Suprapubic skin (tissue), 4 donors: ENCODE results near the gene TSPAN32.

Source experiments
- CTCF ChIP-seq, 2 donors: fragments of 200-600 bp in 1 of 2; fragments of 450-650 bp in 1 of 2; sonication (generic) in 1 of 2; IDR thresholded peaks; one replicate each; pipeline ENCODE4 v1.5.1; 2016 to 2019; ENCODE audit warnings: antibody characterized with exemption in 2 of 2, mild to moderate bottlenecking in 1 of 2, moderate library complexity in 1 of 2
- EP300 ChIP-seq: sonication (generic); formaldehyde crosslinking; IDR thresholded peaks from one replicate; pipeline ENCODE4 v1.6.1; 2017; ENCODE audit warnings: antibody characterized with exemption
- POLR2A ChIP-seq, 2 donors: fragments of 450-650 bp; IDR thresholded peaks; one replicate each; pipeline ENCODE4 v1.6.1; 2017; ENCODE audit warnings: antibody characterized with exemption in 2 of 2, mild to moderate bottlenecking in 2 of 2, moderate library complexity in 2 of 2
- POLR2AphosphoS5 ChIP-seq, 3 donors: sonication (generic); formaldehyde crosslinking; IDR thresholded peaks; one replicate each; pipeline ENCODE4 v1.6.1; 2017; ENCODE audit warnings: antibody characterized with exemption in 3 of 3

GRCh38 chr11:2330696-2331095 is 28.9 kb downstream of the TSPAN32 start:
- no peak for TF ChIP-seq CTCF (IDR thresholded peaks at IDR 0.05)
- TF ChIP-seq EP300 = no peak
- TF ChIP-seq POLR2A (IDR thresholded peaks at IDR 0.05) = no peak
- no peak for TF ChIP-seq POLR2AphosphoS5 (IDR thresholded peaks at IDR 0.05)
